Measurements from ENCODE around the gene TNS3. TPM values are rescaled to one million over a fixed set of nuclear protein-coding genes. Genes with fewer than 3 reads are reported as not detected.

Gene TNS3
- total RNA-seq, 1 donor from 2014 or later: 41.2 TPM

- no peak for DNase-seq (ENCODE audit: low read depth)
- H3K36me3 ChIP-seq (ENCODE audit: control insufficient read depth, insufficient read depth, low read length): peaks cover 2% of the 10 kb centered on the region
Observed at GRCh38 chr7:47369736-47370135, 212.2 kb downstream of the TNS3 start.

GRCh38 chr7:47368190-47368812, 213.6 kb downstream of the TNS3 start:
- Histone ChIP-seq H3K27me3 (ENCODE audit: control insufficient read depth, insufficient read depth, low read length) (no peaks in the 10 kb centered on the region), H3K4me3 (ENCODE audit: low read depth, low read length) (no peak overlapping the region), H3K36me3 (ENCODE audit: control insufficient read depth, insufficient read depth, low read length) (peaks cover 2% of the 10 kb centered on the region)
- no peak for DNase-seq (ENCODE audit: low read depth)
- no peak for TF ChIP-seq CTCF (IDR thresholded peaks at IDR 0.05; ENCODE audit: insufficient read depth, low read length, poor library complexity, severe bottlenecking)

More at GRCh38 chr7:47369736-47370135, 212.2 kb downstream of the TNS3 start:
- Histone ChIP-seq H3K27me3 (ENCODE audit: control insufficient read depth, insufficient read depth, low read length) (no peaks in the 10 kb centered on the region), H3K4me3 (ENCODE audit: low read depth, low read length) (no peak overlapping the region)
- TF ChIP-seq CTCF (IDR thresholded peaks at IDR 0.05; ENCODE audit: insufficient read depth, low read length, poor library complexity, severe bottlenecking): no peak

- DNase-seq (ENCODE audit: low read depth): no peak
- H3K36me3 ChIP-seq (ENCODE audit: control insufficient read depth, insufficient read depth, low read length): peaks cover 2% of the 10 kb centered on the region
- H3K4me3 ChIP-seq (ENCODE audit: low read depth, low read length): no peak overlapping the region
- no peaks in the 10 kb centered on the region for H3K27me3 ChIP-seq (ENCODE audit: control insufficient read depth, insufficient read depth, low read length)
- TF ChIP-seq CTCF (IDR thresholded peaks at IDR 0.05; ENCODE audit: insufficient read depth, low read length, poor library complexity, severe bottlenecking): no peak
Observed at GRCh38 chr7:47367369-47367768, 214.5 kb downstream of the TNS3 start.

- no peak overlapping the region for H3K4me3 ChIP-seq (ENCODE audit: low read depth, low read length)
- no peak for DNase-seq (ENCODE audit: low read depth)
- no peak for TF ChIP-seq CTCF (IDR thresholded peaks at IDR 0.05; ENCODE audit: insufficient read depth, low read length, poor library complexity, severe bottlenecking)
- no peaks in the 10 kb centered on the region for H3K27me3 ChIP-seq (ENCODE audit: control insufficient read depth, insufficient read depth, low read length)
- peaks cover 2% of the 10 kb centered on the region for H3K36me3 ChIP-seq (ENCODE audit: control insufficient read depth, insufficient read depth, low read length)
Observed at GRCh38 chr7:47366960-47367359, 215.0 kb downstream of the TNS3 start.

- TF ChIP-seq CTCF (IDR thresholded peaks at IDR 0.05; ENCODE audit: insufficient read depth, low read length, poor library complexity, severe bottlenecking): no peak
- H3K27me3 ChIP-seq (ENCODE audit: control insufficient read depth, insufficient read depth, low read length): no peaks in the 10 kb centered on the region
- peaks cover 2% of the 10 kb centered on the region for H3K36me3 ChIP-seq (ENCODE audit: control insufficient read depth, insufficient read depth, low read length)
- no peak overlapping the region for H3K4me3 ChIP-seq (ENCODE audit: low read depth, low read length)
- no peak for DNase-seq (ENCODE audit: low read depth)
Observed at GRCh38 chr7:47366211-47366610, 215.7 kb downstream of the TNS3 start.

DNA sequence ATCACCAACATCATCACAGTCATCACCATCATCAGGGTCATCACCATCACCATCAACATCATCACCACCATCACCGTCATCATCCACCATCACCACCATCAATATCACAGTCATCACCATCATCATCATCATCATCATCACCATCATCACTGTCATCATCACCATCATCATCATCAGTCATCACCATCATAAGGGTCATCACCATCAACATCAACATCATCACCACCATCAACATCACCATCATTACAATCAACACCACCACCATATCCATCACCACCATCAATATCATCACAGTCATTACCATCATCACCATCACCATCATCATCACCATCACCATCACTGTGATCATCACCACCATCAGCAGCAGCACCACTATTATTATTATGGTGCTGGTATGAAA, 218.9 kb downstream of the TNS3 start:
- no peak for DNase-seq (ENCODE audit: low read depth)
- Histone ChIP-seq H3K36me3 (ENCODE audit: control insufficient read depth, insufficient read depth, low read length) (no peaks in the 10 kb centered on the region), H3K27me3 (ENCODE audit: control insufficient read depth, insufficient read depth, low read length) (no peaks in the 10 kb centered on the region), H3K4me3 (ENCODE audit: low read depth, low read length) (no peak overlapping the region)
- no peak for TF ChIP-seq CTCF (IDR thresholded peaks at IDR 0.05; ENCODE audit: insufficient read depth, low read length, poor library complexity, severe bottlenecking)
